Measurements from ENCODE around the gene RAB37.

Gene RAB37

GRCh38 chr17:74767111-74767516, 30.1 kb downstream of the RAB37 start:
- TF ChIP-seq CTCF (IDR thresholded peaks at IDR 0.05; ENCODE audit: extremely low read depth, insufficient read depth, missing control alignments), result no peak
- no peak for DNase-seq (ENCODE audit: low spot score)
- in situ Hi-C loops (cut with MboI; ENCODE audit: low pct_unique_long_range_greater_than_20kb, low sequenced_read_pairs, unreplicated experiment), result loop anchor here (25.0 kb wide), 1 partner anchor 420 kb away; the partner anchor contains the start of gene SUMO2

- in situ Hi-C loops (cut with MboI; ENCODE audit: low pct_unique_long_range_greater_than_20kb, low sequenced_read_pairs, unreplicated experiment), result loop anchor here (25.0 kb wide), 1 partner anchor 419 kb away; the partner anchor contains the start of gene SUMO2
- no peak for DNase-seq (ENCODE audit: low spot score)
- no peak for TF ChIP-seq CTCF (IDR thresholded peaks at IDR 0.05; ENCODE audit: extremely low read depth, insufficient read depth, missing control alignments)
Observed at GRCh38 chr17:74768069-74768762, 31.2 kb downstream of the RAB37 start.

GRCh38 chr17:74768763-74769114, 31.7 kb downstream of the RAB37 start:
- no peak for TF ChIP-seq CTCF (IDR thresholded peaks at IDR 0.05; ENCODE audit: extremely low read depth, insufficient read depth, missing control alignments)
- in situ Hi-C loops (cut with MboI; ENCODE audit: low pct_unique_long_range_greater_than_20kb, low sequenced_read_pairs, unreplicated experiment), result loop anchor here (25.0 kb wide), 1 partner anchor 419 kb away; the partner anchor contains the start of gene SUMO2
- DNase-seq (ENCODE audit: low spot score), result no peak

- no peak for DNase-seq (ENCODE audit: low spot score)
- in situ Hi-C loops (cut with MboI; ENCODE audit: low pct_unique_long_range_greater_than_20kb, low sequenced_read_pairs, unreplicated experiment), result loop anchor here (25.0 kb wide), 1 partner anchor 418 kb away; the partner anchor contains the start of gene SUMO2
- no peak for TF ChIP-seq CTCF (IDR thresholded peaks at IDR 0.05; ENCODE audit: extremely low read depth, insufficient read depth, missing control alignments)
Observed at GRCh38 chr17:74769266-74769855, 32.3 kb downstream of the RAB37 start.

GRCh38 chr17:74769856-74770497, 32.9 kb downstream of the RAB37 start:
- in situ Hi-C loops (cut with MboI; ENCODE audit: low pct_unique_long_range_greater_than_20kb, low sequenced_read_pairs, unreplicated experiment), result loop anchor here (25.0 kb wide), 1 partner anchor 417 kb away; the partner anchor contains the start of gene SUMO2
- no peak for DNase-seq (ENCODE audit: low spot score)
- TF ChIP-seq CTCF (IDR thresholded peaks at IDR 0.05; ENCODE audit: extremely low read depth, insufficient read depth, missing control alignments), result no peak

- TF ChIP-seq CTCF (IDR thresholded peaks at IDR 0.05; ENCODE audit: extremely low read depth, insufficient read depth, missing control alignments), result peak; percentile 89
- DNase-seq (ENCODE audit: low spot score), result peak; percentile 74
- in situ Hi-C loops (cut with MboI; ENCODE audit: low pct_unique_long_range_greater_than_20kb, low sequenced_read_pairs, unreplicated experiment), result loop anchor here (25.0 kb wide), 1 partner anchor 417 kb away; the partner anchor contains the start of gene SUMO2
Observed at GRCh38 chr17:74770498-74771318, 33.7 kb downstream of the RAB37 start.

Measured in GM13977 (cell line).